Stomach (tissue), 4 donors: ENCODE data around the gene SPTBN2.

ENCODE experiments used
- CTCF ChIP-seq, 7 experiments: fragments of 450-650 bp in 4 of 7; fragments of 200-600 bp in 3 of 7; sonication (generic) in 3 of 7; IDR thresholded peaks; one replicate each; pipeline ENCODE4 v1.5.1; 2016 to 2019; ENCODE audit warnings: antibody characterized with exemption in 7 of 7, control low read depth in 2 of 7, mild to moderate bottlenecking in 1 of 7
- EP300 ChIP-seq: sonication (generic); formaldehyde crosslinking; IDR thresholded peaks from one replicate; pipeline ENCODE4 v1.6.1; 2017; ENCODE audit warnings: antibody characterized with exemption
- POLR2A ChIP-seq, 4 donors: fragments of 450-650 bp; IDR thresholded peaks; one replicate each; pipeline ENCODE4 v1.6.1; 2016; ENCODE audit warnings: antibody characterized with exemption in 4 of 4, control low read depth in 2 of 4, mild to moderate bottlenecking in 1 of 4, moderate library complexity in 1 of 4
- POLR2AphosphoS5 ChIP-seq, 3 donors: sonication (generic); formaldehyde crosslinking; IDR thresholded peaks; one replicate each; pipeline ENCODE4 v1.6.1; 2016; ENCODE audit warnings: antibody characterized with exemption in 3 of 3

GRCh38 chr11:66686100-66686785, 42.8 kb downstream of the SPTBN2 start:
- TF ChIP-seq CTCF (IDR thresholded peaks at IDR 0.05) (no peak), POLR2A (IDR thresholded peaks at IDR 0.05) (no peak), EP300 (no peak), POLR2AphosphoS5 (IDR thresholded peaks at IDR 0.05) (no peak)
